Measurements from ENCODE around the gene SEC14L1.

Gene SEC14L1

GRCh38 chr17:77213778-77214132 is 73.0 kb downstream of the SEC14L1 start:
- DNase-seq = no peak

GRCh38 chr17:77214328-77214727 is 73.6 kb downstream of the SEC14L1 start:
- no peak for DNase-seq

- no peak for DNase-seq
These were observed 74.0 kb downstream of the SEC14L1 start for GRCh38 chr17:77214743-77215142.

- DNase-seq = no peak
These were observed 74.5 kb downstream of the SEC14L1 start for GRCh38 chr17:77215281-77215680.

GRCh38 chr17:77216486-77216885 is 75.7 kb downstream of the SEC14L1 start:
- DNase-seq = no peak

- no peak for DNase-seq
These were observed 76.4 kb downstream of the SEC14L1 start for GRCh38 chr17:77217123-77217522.

GRCh38 chr17:77217566-77217965 is 76.8 kb downstream of the SEC14L1 start:
- DNase-seq = no peak

- DNase-seq = no peak
These were observed 78.1 kb downstream of the SEC14L1 start for GRCh38 chr17:77218902-77219301.

GRCh38 chr17:77222356-77222755 is 81.6 kb downstream of the SEC14L1 start:
- no peak for DNase-seq

- DNase-seq = no peak
These were observed 83.1 kb downstream of the SEC14L1 start for GRCh38 chr17:77223642-77224420.

GRCh38 chr17:77225265-77225664 is 84.5 kb downstream of the SEC14L1 start:
- no peak for DNase-seq

GRCh38 chr17:77227461-77228240 is 86.9 kb downstream of the SEC14L1 start:
- DNase-seq = peak; percentile 45

GRCh38 chr17:77228241-77228752 is 87.5 kb downstream of the SEC14L1 start:
- no peak for DNase-seq

- DNase-seq = no peak
These were observed 88.0 kb downstream of the SEC14L1 start for GRCh38 chr17:77228816-77229215.

- no peak for DNase-seq
These were observed 89.1 kb downstream of the SEC14L1 start for GRCh38 chr17:77229786-77230435.

GRCh38 chr17:77230436-77230830 is 89.7 kb downstream of the SEC14L1 start:
- DNase-seq = no peak

- no peak for DNase-seq
These were observed 90.5 kb downstream of the SEC14L1 start for GRCh38 chr17:77231076-77231871.

- no peak for DNase-seq
These were observed 92.4 kb downstream of the SEC14L1 start for GRCh38 chr17:77233127-77233526.

GRCh38 chr17:77233635-77234334 is 93.0 kb downstream of the SEC14L1 start:
- DNase-seq = no peak

- no peak for DNase-seq
These were observed 93.9 kb downstream of the SEC14L1 start for GRCh38 chr17:77234695-77235094.

GRCh38 chr17:77235370-77235941 is 94.7 kb downstream of the SEC14L1 start:
- DNase-seq = peak; percentile 57
